ENCODE data around the gene ACKR4.

The ACKR4 gene

GRCh38 chr3:132642539-132642847 lies 45.4 kb downstream of the ACKR4 start:
- CTCF ChIA-PET: interaction anchor here (0.8 to 2.2 kb wide), 6 partner anchors 12 to 176 kb away, joined by 3 to 28 read pairs (median 3); no protein-coding TSS in a partner anchor
- no peak for DNase-seq (ENCODE audit: low spot score)
- TF ChIP-seq, protein P1, sequence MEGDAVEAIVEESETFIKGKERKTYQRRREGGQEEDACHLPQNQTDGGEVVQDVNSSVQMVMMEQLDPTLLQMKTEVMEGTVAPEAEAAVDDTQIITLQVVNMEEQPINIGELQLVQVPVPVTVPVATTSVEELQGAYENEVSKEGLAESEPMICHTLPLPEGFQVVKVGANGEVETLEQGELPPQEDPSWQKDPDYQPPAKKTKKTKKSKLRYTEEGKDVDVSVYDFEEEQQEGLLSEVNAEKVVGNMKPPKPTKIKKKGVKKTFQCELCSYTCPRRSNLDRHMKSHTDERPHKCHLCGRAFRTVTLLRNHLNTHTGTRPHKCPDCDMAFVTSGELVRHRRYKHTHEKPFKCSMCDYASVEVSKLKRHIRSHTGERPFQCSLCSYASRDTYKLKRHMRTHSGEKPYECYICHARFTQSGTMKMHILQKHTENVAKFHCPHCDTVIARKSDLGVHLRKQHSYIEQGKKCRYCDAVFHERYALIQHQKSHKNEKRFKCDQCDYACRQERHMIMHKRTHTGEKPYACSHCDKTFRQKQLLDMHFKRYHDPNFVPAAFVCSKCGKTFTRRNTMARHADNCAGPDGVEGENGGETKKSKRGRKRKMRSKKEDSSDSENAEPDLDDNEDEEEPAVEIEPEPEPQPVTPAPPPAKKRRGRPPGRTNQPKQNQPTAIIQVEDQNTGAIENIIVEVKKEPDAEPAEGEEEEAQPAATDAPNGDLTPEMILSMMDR (conservative IDR thresholded peaks at IDR 0.05; ENCODE audit: low read depth): peak; percentile 48
- POLR2A ChIA-PET (ENCODE audit: low non-redundant PET): no interaction called here
- no peak overlapping the region for H3K27ac ChIP-seq

- POLR2A ChIA-PET (ENCODE audit: low non-redundant PET): interaction anchor here (0.6 kb wide), 1 partner anchor 110 kb away, joined by 6 read pairs; no protein-coding TSS in a partner anchor
These were observed 46.3 kb downstream of the ACKR4 start for GRCh38 chr3:132643366-132643765.

DNA sequence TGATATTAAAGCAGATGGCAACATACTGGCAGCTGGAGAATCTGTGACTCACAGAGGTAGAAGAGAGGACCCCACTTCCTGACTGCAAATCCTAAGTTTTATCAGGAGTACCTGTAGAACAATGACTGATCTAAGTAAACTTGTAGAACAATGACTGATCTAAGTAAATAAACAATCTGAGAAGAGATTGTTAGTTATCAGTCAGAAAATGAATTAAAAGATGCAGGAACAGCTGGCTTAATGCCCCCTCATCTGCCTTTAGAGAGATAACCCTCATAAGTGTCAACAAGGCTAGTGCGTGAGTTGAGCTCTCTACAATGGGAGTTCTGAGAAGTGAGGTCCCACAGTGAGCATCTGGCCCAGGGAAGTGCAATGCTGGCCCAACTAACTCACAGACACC lies 48.0 kb downstream of the ACKR4 start:
- TF ChIP-seq, protein P1 (conservative IDR thresholded peaks at IDR 0.05; ENCODE audit: low read depth): no peak
- DNase-seq (ENCODE audit: low spot score): no peak
- CTCF ChIA-PET: interaction anchor here (0.8 kb wide), 1 partner anchor 124 kb away, joined by 3 read pairs; no protein-coding TSS in a partner anchor
- H3K27ac ChIP-seq: no peak overlapping the region
- POLR2A ChIA-PET (ENCODE audit: low non-redundant PET): no interaction called here

More at GRCh38 chr3:132643366-132643765, 46.3 kb downstream of the ACKR4 start:
- DNase-seq (ENCODE audit: low spot score): no peak
- TF ChIP-seq, protein P1 (conservative IDR thresholded peaks at IDR 0.05; ENCODE audit: low read depth): no peak
- CTCF ChIA-PET: interaction anchor here (0.6 to 2.2 kb wide), 4 partner anchors 106 to 179 kb away, joined by 3 to 28 read pairs (median 4); no protein-coding TSS in a partner anchor
- H3K27ac ChIP-seq: no peak overlapping the region

- CTCF ChIA-PET: interaction anchor here (0.5 kb wide), 1 partner anchor 182 kb away, joined by 5 read pairs; no protein-coding TSS in a partner anchor
- H3K27ac ChIP-seq: no peak overlapping the region
These were observed 53.1 kb downstream of the ACKR4 start for GRCh38 chr3:132650153-132650552.

More at GRCh38 chr3:132650153-132650552, 53.1 kb downstream of the ACKR4 start:
- TF ChIP-seq, protein P1 (conservative IDR thresholded peaks at IDR 0.05; ENCODE audit: low read depth): no peak
- POLR2A ChIA-PET (ENCODE audit: low non-redundant PET): no interaction called here
- no peak for DNase-seq (ENCODE audit: low spot score)
